CD4-positive, alpha-beta T cell (primary cell): ENCODE data around the gene CA11. TPM values are rescaled to one million over a fixed set of nuclear protein-coding genes. Genes with fewer than 3 reads are reported as not detected.

Experiments
- ATAC-seq: fragments of 200-7000 bp; cut with Tn5 transposase; one replicate; pipeline ENCODE4 v1.10.0; 2022; ENCODE audit warnings: mild to moderate bottlenecking; ENCODE audit not compliant: poor library complexity
- CTCF ChIA-PET: fragments of 350-600 bp; sonication (Branson Sonifier 250); formaldehyde crosslinking; loops from one replicate; lab custom pipeline; 2021; ENCODE audit warnings: antibody characterized with exemption, inconsistent platforms; lab: Charles Lee
- POLR2A ChIA-PET: fragments of 350-600 bp; sonication (Branson Sonifier 250); formaldehyde crosslinking; loops from one replicate; lab custom pipeline; 2021; ENCODE audit warnings: antibody characterized with exemption, inconsistent platforms; lab: Charles Lee
- DNase-seq, 14 experiments: peaks; one replicate each; pipeline ENCODE4 v3.0.0-alpha.2; 2013 to 2020; ENCODE audit warnings: mixed read lengths in 2 of 14
- H3K27ac ChIP-seq, 2 donors: one replicate each; pipeline versions ENCODE4 v1.5.1 to v1.7.0; 2013; ENCODE audit warnings: low read length in 2 of 2, low read depth in 1 of 2, mild to moderate bottlenecking in 1 of 2
- H3K27me3 ChIP-seq, 2 experiments: 1 replicate in 1 of 2; 2 replicates in 1 of 2; pipeline versions ENCODE4 v1.6.1 to v1.7.0; 2013; ENCODE audit warnings: low read length in 2 of 2, control low read depth in 1 of 2, mild to moderate bottlenecking in 1 of 2, moderate library complexity in 1 of 2; ENCODE audit not compliant: insufficient read depth in 2 of 2, control insufficient read depth in 1 of 2
- H3K36me3 ChIP-seq: one replicate; pipeline ENCODE4 v1.6.1; 2013; ENCODE audit warnings: low read length, control low read depth; ENCODE audit not compliant: insufficient read depth
- H3K4me1 ChIP-seq: one replicate; pipeline ENCODE4 v1.6.1; 2013; ENCODE audit warnings: low read length, control low read depth; ENCODE audit not compliant: insufficient read depth
- H3K4me3 ChIP-seq: one replicate; pipeline ENCODE4 v1.5.1; 2013; ENCODE audit warnings: mild to moderate bottlenecking, low read length, moderate library complexity
- H3K9me3 ChIP-seq, 2 experiments: 1 replicate in 1 of 2; 2 replicates in 1 of 2; pipeline versions ENCODE4 v1.6.1 to v1.7.0; 2013; ENCODE audit warnings: low read length in 2 of 2, mild to moderate bottlenecking in 2 of 2, control low read depth in 1 of 2, moderate library complexity in 1 of 2; ENCODE audit not compliant: control insufficient read depth in 1 of 2, insufficient read depth in 1 of 2
- H3K27ac Mint-ChIP-seq: one replicate; pipeline ENCODE4 v1.8.0; 2020; ENCODE audit warnings: mixed read lengths
- H3K27me3 Mint-ChIP-seq: one replicate; pipeline ENCODE4 v1.8.0; 2021; ENCODE audit warnings: mixed read lengths
- H3K36me3 Mint-ChIP-seq: one replicate; pipeline ENCODE4 v1.8.0; 2021; ENCODE audit warnings: low read depth, mixed read lengths
- H3K4me1 Mint-ChIP-seq: one replicate; pipeline ENCODE4 v1.8.0; 2021; ENCODE audit warnings: low read depth, mixed read lengths
- H3K4me3 Mint-ChIP-seq: one replicate; pipeline ENCODE4 v1.8.0; 2020; ENCODE audit warnings: mild to moderate bottlenecking, mixed read lengths
- H3K9me3 Mint-ChIP-seq: one replicate; pipeline ENCODE4 v1.8.0; 2020; ENCODE audit warnings: mixed read lengths
- intact Hi-C, 2 experiments: fragments of 100-400 bp; cut with DNase I in 1 of 2; cut with micrococcal nuclease in 1 of 2; formaldehyde crosslinking; loops; one replicate each; pipeline versions ENCODE4 v1.15.1 to v1.9.0; 2023 to 2025; cut with DNase I, micrococcal nuclease
- total RNA-seq, 174 experiments: library from RNA in 2 of 174; stranded (reverse) in 2 of 174; gene quantifications; one replicate each; pipeline ENCODE4 v1.2.3 and lab custom pipeline; 2021 to 2026
- TF ChIP-seq, protein P1 (sequence below): fragments of 200-600 bp; IDR thresholded peaks from one replicate; pipeline ENCODE4 v1.8.0; 2022; ENCODE audit warnings: antibody characterized with exemption, mild to moderate bottlenecking

The CA11 gene
- total RNA-seq, 2 experiments from 2014 or later: 11.0 to 12.4 TPM

GRCh38 chr19:48637948-48638830 lies 7.8 kb downstream of the CA11 start:
- Histone ChIP-seq H3K27me3 (no peaks in the 10 kb centered on the region), H3K36me3 (peaks cover 6% of the 10 kb centered on the region), H3K9me3 (no peaks in the 10 kb centered on the region), H3K27ac (peak overlapping the region; percentile 86 to 94), H3K4me3 (peak overlapping the region; percentile 71), H3K4me1 (peaks cover 50% of the 10 kb centered on the region)
- peak; percentile 41 for ATAC-seq
- intact Hi-C loops: loop anchor here (1.0 to 10.0 kb wide), 7 partner anchors 8 to 1237 kb away; partner anchors contain the start of genes RPL18 (in 2 of the 2), SPHK2 (in 2 of the 2), AKT1S1 (in 1 of the 2) and C19orf73 (in 1 of the 2)
- peaks cover 49% of the 10 kb centered on the region for H3K4me1 Mint-ChIP-seq
- TF ChIP-seq, protein P1, sequence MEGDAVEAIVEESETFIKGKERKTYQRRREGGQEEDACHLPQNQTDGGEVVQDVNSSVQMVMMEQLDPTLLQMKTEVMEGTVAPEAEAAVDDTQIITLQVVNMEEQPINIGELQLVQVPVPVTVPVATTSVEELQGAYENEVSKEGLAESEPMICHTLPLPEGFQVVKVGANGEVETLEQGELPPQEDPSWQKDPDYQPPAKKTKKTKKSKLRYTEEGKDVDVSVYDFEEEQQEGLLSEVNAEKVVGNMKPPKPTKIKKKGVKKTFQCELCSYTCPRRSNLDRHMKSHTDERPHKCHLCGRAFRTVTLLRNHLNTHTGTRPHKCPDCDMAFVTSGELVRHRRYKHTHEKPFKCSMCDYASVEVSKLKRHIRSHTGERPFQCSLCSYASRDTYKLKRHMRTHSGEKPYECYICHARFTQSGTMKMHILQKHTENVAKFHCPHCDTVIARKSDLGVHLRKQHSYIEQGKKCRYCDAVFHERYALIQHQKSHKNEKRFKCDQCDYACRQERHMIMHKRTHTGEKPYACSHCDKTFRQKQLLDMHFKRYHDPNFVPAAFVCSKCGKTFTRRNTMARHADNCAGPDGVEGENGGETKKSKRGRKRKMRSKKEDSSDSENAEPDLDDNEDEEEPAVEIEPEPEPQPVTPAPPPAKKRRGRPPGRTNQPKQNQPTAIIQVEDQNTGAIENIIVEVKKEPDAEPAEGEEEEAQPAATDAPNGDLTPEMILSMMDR: peak; percentile 19
- no peaks in the 10 kb centered on the region for H3K27me3 Mint-ChIP-seq
- CTCF ChIA-PET: interaction anchor here (1.3 to 1.7 kb wide), 2 partner anchors 8 to 19 kb away, joined by 4 to 8 read pairs; partner anchors contain the start of genes CA11, RPL18 and SPHK2
- DNase-seq: peak; percentile 72 to 97 (median 80)
- no peaks in the 10 kb centered on the region for H3K9me3 Mint-ChIP-seq
- POLR2A ChIA-PET: interaction anchor here (0.6 to 3.6 kb wide), 21 partner anchors 8 to 355 kb away, joined by 3 to 39 read pairs (median 5); partner anchors contain the start of genes CA11, GYS1, RPL18 and RUVBL2
- peak overlapping the region; percentile 94 for H3K4me3 Mint-ChIP-seq
- peaks cover 25% of the 10 kb centered on the region for H3K36me3 Mint-ChIP-seq
- H3K27ac Mint-ChIP-seq: peak overlapping the region; percentile 97

DNA sequence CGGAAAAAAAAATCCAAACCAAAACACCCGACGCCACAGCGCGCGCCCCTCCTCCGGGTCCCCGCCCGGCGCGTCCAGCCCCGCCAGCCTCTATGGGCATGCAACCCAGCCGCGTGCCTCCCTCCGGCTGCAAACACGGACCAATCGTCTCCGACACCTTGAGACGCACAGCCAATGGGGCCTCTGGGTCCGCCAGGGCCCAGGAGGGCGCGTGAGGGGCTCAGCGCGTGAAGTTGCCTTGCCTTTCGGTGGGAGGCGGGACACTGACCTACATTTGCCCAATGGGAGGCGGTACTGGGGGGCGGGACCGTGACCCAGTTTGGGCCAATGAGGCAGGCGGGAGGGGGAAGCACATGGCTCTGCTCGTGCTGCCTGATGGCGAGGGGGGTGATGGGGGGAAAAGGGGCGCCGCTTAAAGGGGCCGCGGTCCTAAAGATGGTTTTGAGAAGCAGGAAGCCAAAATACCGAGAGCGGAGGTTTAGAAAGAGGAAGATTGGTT lies 8.5 kb downstream of the CA11 start:
- TF ChIP-seq, protein P1: no peak
- peaks cover 50% of the 10 kb centered on the region for H3K4me1 Mint-ChIP-seq

More for the DNA sequence above, 8.5 kb downstream of the CA11 start:
- Histone ChIP-seq H3K27me3 (no peaks in the 10 kb centered on the region), H3K4me1 (peaks cover 57% of the 10 kb centered on the region), H3K27ac (peak overlapping the region; percentile 86 to 94), H3K36me3 (peaks cover 13% of the 10 kb centered on the region), H3K4me3 (peak overlapping the region; percentile 71), H3K9me3 (no peaks in the 10 kb centered on the region)
- CTCF ChIA-PET: interaction anchor here (1.2 to 1.7 kb wide), 3 partner anchors 8 to 262 kb away, joined by 4 to 8 read pairs (median 4); partner anchors contain the start of genes CA11, RPL18 and SPHK2
- Mint-ChIP-seq H3K27ac (peak overlapping the region; percentile 97), H3K36me3 (peaks cover 32% of the 10 kb centered on the region), H3K9me3 (no peaks in the 10 kb centered on the region), H3K4me3 (peak overlapping the region; percentile 94), H3K27me3 (no peaks in the 10 kb centered on the region)
- DNase-seq (peak; percentile 99 to 100 (median 100)), ATAC-seq (peak; percentile 69)
- intact Hi-C loops: loop anchor here (1.0 to 10.0 kb wide), 5 partner anchors 18 to 1237 kb away; partner anchors contain the start of genes AKT1S1 (in 1 of the 2), C19orf73 (in 1 of the 2), PPFIA3 (in 1 of the 2) and RPL18 (in 1 of the 2)
- POLR2A ChIA-PET: interaction anchor here (0.6 to 3.6 kb wide), 24 partner anchors 8 to 1923 kb away, joined by 3 to 39 read pairs (median 4); partner anchors contain the start of genes CA11, GYS1, RPL18 and RUVBL2
